ENCODE data around the gene KRTAP1-1. TPM values are rescaled to one million over a fixed set of nuclear protein-coding genes. Genes with fewer than 3 reads are reported as not detected.
A peak's percentile ranks its signal among the peaks of the same experiment; 100 is the strongest.
"Not testable (repeated sequence)": the region's sequence is repeated elsewhere in the genome, so short reads cannot be mapped to it uniquely, and the experiment has no call there.

KRTAP1-1 gene
- total RNA-seq, 1 donor from 2014 or later, result not detected

- TF ChIP-seq CTCF (conservative IDR thresholded peaks at IDR 0.05; ENCODE audit: low read depth, low read length), result no peak
Observed at GRCh38 chr17:41069031-41069430, 27.8 kb upstream of the KRTAP1-1 start.

GRCh38 chr17:41067281-41067680, 26.0 kb upstream of the KRTAP1-1 start:
- no peak for DNase-seq (ENCODE audit: low read depth)
- no peak for TF ChIP-seq CTCF (conservative IDR thresholded peaks at IDR 0.05; ENCODE audit: low read depth, low read length)

More at GRCh38 chr17:41069031-41069430, 27.8 kb upstream of the KRTAP1-1 start:
- no peak overlapping the region for H3K4me3 ChIP-seq (ENCODE audit: low read depth, low read length)
- no peak for DNase-seq (ENCODE audit: low read depth)

GRCh38 chr17:41065829-41066624, 24.8 kb upstream of the KRTAP1-1 start, which contains the start of gene KRTAP2-4:
KRTAP2-4 (minus strand) TSS chr17:41065879; CDS start chr17:41065845, 34 bp downstream.
- no peak for TF ChIP-seq CTCF (conservative IDR thresholded peaks at IDR 0.05; ENCODE audit: low read depth, low read length)
- H3K4me3 ChIP-seq (ENCODE audit: low read depth, low read length), result no peak within 1 kb of the TSS
- peak; percentile 76 for DNase-seq (ENCODE audit: low read depth)

More at GRCh38 chr17:41067281-41067680, 26.0 kb upstream of the KRTAP1-1 start:
- no peak overlapping the region for H3K4me3 ChIP-seq (ENCODE audit: low read depth, low read length)

- DNase-seq (ENCODE audit: low read depth); H3K4me3 ChIP-seq (ENCODE audit: low read depth, low read length): not testable (repeated sequence)
Observed at GRCh38 chr17:41065016-41065689, 23.9 kb upstream of the KRTAP1-1 start.

GRCh38 chr17:41064301-41064700, 23.1 kb upstream of the KRTAP1-1 start:
- no peak for DNase-seq (ENCODE audit: low read depth)
- TF ChIP-seq CTCF (conservative IDR thresholded peaks at IDR 0.05; ENCODE audit: low read depth, low read length), result no peak
- no peak overlapping the region for H3K4me3 ChIP-seq (ENCODE audit: low read depth, low read length)

- DNase-seq (ENCODE audit: low read depth), result no peak
- no peak for TF ChIP-seq CTCF (conservative IDR thresholded peaks at IDR 0.05; ENCODE audit: low read depth, low read length)
- H3K4me3 ChIP-seq (ENCODE audit: low read depth, low read length), result no peak overlapping the region
Observed at GRCh38 chr17:41063449-41063848, 22.2 kb upstream of the KRTAP1-1 start.

GRCh38 chr17:41061964-41062363, 20.7 kb upstream of the KRTAP1-1 start:
- H3K4me3 ChIP-seq (ENCODE audit: low read depth, low read length), result no peak overlapping the region
- DNase-seq (ENCODE audit: low read depth), result peak; percentile 92
- TF ChIP-seq CTCF (conservative IDR thresholded peaks at IDR 0.05; ENCODE audit: low read depth, low read length), result no peak
